Peyer's patch (tissue), 4 donors: ENCODE data around the gene NUP62. TPM values are rescaled to one million over a fixed set of nuclear protein-coding genes. Genes with fewer than 3 reads are reported as not detected.
A peak's percentile ranks its signal among the peaks of the same experiment; 100 is the strongest.

Experiments
- DNase-seq, 3 donors: peaks; one replicate each; pipeline ENCODE4 v3.0.0-alpha.2; 2017 to 2019
- H3K27ac ChIP-seq, 4 donors: fragments of 200-600 bp; sonication (generic); one replicate each; pipeline ENCODE4 v1.5.1; 2016 to 2019
- H3K27me3 ChIP-seq, 2 donors: fragments of 200-600 bp; sonication (generic); one replicate each; pipeline ENCODE4 v1.5.1; 2019
- H3K36me3 ChIP-seq, 3 donors: fragments of 200-600 bp; sonication (generic); one replicate each; pipeline ENCODE4 v1.5.1; 2016 to 2019
- H3K4me1 ChIP-seq, 4 donors: fragments of 200-600 bp; sonication (generic); one replicate each; pipeline ENCODE4 v1.5.1; 2016 to 2019
- H3K4me3 ChIP-seq, 4 donors: fragments of 200-600 bp; sonication (generic); 1 replicate in 3 of 4; 2 replicates in 1 of 4; pipeline ENCODE4 v1.5.1; 2016 to 2019; ENCODE audit warnings: mild to moderate bottlenecking in 1 of 4
- H3K9me3 ChIP-seq, 4 donors: fragments of 200-600 bp; sonication (generic); one replicate each; pipeline ENCODE4 v1.5.1; 2016 to 2019; ENCODE audit warnings: mild to moderate bottlenecking in 1 of 4
- CTCF ChIP-seq, 6 experiments: fragments of 450-650 bp in 4 of 6; fragments of 200-600 bp in 2 of 6; sonication (generic) in 1 of 6; IDR thresholded peaks; one replicate each; pipeline ENCODE4 v1.5.1; 2017 to 2019; ENCODE audit warnings: antibody characterized with exemption in 6 of 6, mild to moderate bottlenecking in 3 of 6, moderate library complexity in 1 of 6
- POLR2A ChIP-seq, 2 donors: fragments of 450-650 bp; IDR thresholded peaks; one replicate each; pipeline ENCODE4 v1.5.1; 2017; ENCODE audit warnings: antibody characterized with exemption in 2 of 2, mild to moderate bottlenecking in 2 of 2, moderate library complexity in 2 of 2
- total RNA-seq, 4 donors: library from RNA; depleted of rRNA; stranded (reverse); fragments of >200 nt; gene quantifications; one replicate each; pipeline ENCODE4 v1.1.0, GENCODE V29; 2016

Gene NUP62
- total RNA-seq, 4 donors from 2014 or later = 40.0 to 54.5 (median 46.0) TPM

GRCh38 chr19:49937750-49938381 lies 8.6 kb upstream of the NUP62 start:
- Histone ChIP-seq H3K27ac (no peak overlapping the region), H3K27me3 (no peaks in the 10 kb centered on the region), H3K4me3 (no peak overlapping the region), H3K36me3 (no peaks in the 10 kb centered on the region), H3K9me3 (no peaks in the 10 kb centered on the region), H3K4me1 (peaks cover 0 to 7% (median 3%) of the 10 kb centered on the region in 4 donors)
- DNase-seq = peak; percentile 64 to 86 (median 82)
- TF ChIP-seq CTCF (IDR thresholded peaks at IDR 0.05) (peak; percentile 88 to 98 (median 92)), POLR2A (IDR thresholded peaks at IDR 0.05) (no peak)

- Histone ChIP-seq H3K4me3 (no peak overlapping the region), H3K4me1 (peaks cover 0 to 7% (median 3%) of the 10 kb centered on the region in 4 donors), H3K27me3 (no peaks in the 10 kb centered on the region), H3K9me3 (no peaks in the 10 kb centered on the region), H3K27ac (no peak overlapping the region), H3K36me3 (no peaks in the 10 kb centered on the region)
- TF ChIP-seq POLR2A (IDR thresholded peaks at IDR 0.05) = no peak
- TF ChIP-seq CTCF (IDR thresholded peaks at IDR 0.05) = no peak
- DNase-seq = no peak
Observed at GRCh38 chr19:49936549-49936948, 7.2 kb upstream of the NUP62 start.

- Histone ChIP-seq H3K27me3 (no peaks in the 10 kb centered on the region), H3K9me3 (no peaks in the 10 kb centered on the region), H3K36me3 (no peaks in the 10 kb centered on the region), H3K27ac (no peak overlapping the region), H3K4me3 (no peak overlapping the region), H3K4me1 (peaks cover 0 to 14% (median 6%) of the 10 kb centered on the region in 4 donors)
- DNase-seq = no peak
- TF ChIP-seq CTCF (IDR thresholded peaks at IDR 0.05) (no peak), POLR2A (IDR thresholded peaks at IDR 0.05) (no peak)
Observed at GRCh38 chr19:49933643-49934042, 4.3 kb upstream of the NUP62 start.

GRCh38 chr19:49932731-49933131 lies 3.4 kb upstream of the NUP62 start:
- TF ChIP-seq POLR2A (IDR thresholded peaks at IDR 0.05) (no peak), CTCF (IDR thresholded peaks at IDR 0.05) (no peak)
- no peaks in the 10 kb centered on the region for H3K27me3 ChIP-seq
- no peak overlapping the region for H3K27ac ChIP-seq
- H3K36me3 ChIP-seq = no peaks in the 10 kb centered on the region
- peaks cover 0 to 18% (median 6%) of the 10 kb centered on the region in 4 donors for H3K4me1 ChIP-seq
- H3K4me3 ChIP-seq = no peak overlapping the region
- H3K9me3 ChIP-seq = no peaks in the 10 kb centered on the region
- peak in 2 of 3 donors; percentile 37 to 62 for DNase-seq

- no peak for DNase-seq
- Histone ChIP-seq H3K27ac (no peak overlapping the region), H3K9me3 (no peaks in the 10 kb centered on the region), H3K4me3 (no peak overlapping the region), H3K36me3 (peaks cover 0 to 2% (median 0%) of the 10 kb centered on the region in 3 donors), H3K4me1 (peaks cover 0 to 23% (median 5%) of the 10 kb centered on the region in 4 donors), H3K27me3 (no peaks in the 10 kb centered on the region)
- no peak for TF ChIP-seq POLR2A (IDR thresholded peaks at IDR 0.05)
- TF ChIP-seq CTCF (IDR thresholded peaks at IDR 0.05) = no peak
Observed at GRCh38 chr19:49932041-49932451, 2.7 kb upstream of the NUP62 start.
